ENCODE measurements around the gene STING1. TPM values are rescaled to one million over a fixed set of nuclear protein-coding genes. Genes with fewer than 3 reads are reported as not detected.

The STING1 gene
- polyA plus RNA-seq, 1 of the 3 experiments (the other 2 are of a cell fraction) = 98.4 TPM

DNA sequence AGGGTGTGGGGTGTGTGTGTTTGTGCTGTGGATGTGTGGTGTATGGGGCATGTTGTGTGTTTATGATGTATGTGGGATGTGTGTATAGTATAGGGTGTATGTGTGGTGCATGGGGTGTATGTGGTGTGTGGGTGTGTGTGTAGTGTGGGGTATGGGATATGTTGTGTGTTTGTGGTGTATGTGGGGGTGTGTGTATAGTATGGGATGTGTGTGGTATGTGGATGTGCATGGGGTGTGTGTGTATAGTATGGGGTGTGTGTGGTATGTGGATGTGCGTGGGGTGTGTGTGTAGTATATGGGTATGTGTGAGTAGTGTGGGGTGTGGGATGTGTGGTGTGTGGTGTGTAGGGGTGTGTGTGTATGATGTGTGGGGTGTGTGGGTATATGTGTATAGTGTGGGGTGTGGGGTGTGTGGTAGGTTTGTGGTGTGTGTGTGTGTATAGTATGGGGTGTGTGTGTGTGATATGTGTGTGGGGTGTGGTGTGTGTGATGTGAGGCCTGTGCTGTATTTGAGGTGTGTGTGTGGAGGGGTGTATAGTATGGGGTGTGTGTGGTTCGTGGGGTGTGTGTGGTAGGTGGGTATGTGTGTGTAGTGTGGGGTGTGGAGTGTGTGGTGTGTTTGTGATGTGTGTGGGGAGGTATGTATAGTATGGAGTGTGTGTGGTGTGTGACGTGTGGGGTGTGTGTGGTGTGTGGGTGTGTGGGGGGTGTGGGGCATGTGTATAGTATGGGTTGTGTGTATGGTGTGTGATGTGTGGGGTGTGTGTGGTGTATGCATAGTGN, 30.5 kb downstream of the STING1 start (continued):
- TF ChIP-seq, protein P1, sequence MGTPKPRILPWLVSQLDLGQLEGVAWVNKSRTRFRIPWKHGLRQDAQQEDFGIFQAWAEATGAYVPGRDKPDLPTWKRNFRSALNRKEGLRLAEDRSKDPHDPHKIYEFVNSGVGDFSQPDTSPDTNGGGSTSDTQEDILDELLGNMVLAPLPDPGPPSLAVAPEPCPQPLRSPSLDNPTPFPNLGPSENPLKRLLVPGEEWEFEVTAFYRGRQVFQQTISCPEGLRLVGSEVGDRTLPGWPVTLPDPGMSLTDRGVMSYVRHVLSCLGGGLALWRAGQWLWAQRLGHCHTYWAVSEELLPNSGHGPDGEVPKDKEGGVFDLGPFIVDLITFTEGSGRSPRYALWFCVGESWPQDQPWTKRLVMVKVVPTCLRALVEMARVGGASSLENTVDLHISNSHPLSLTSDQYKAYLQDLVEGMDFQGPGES (IDR thresholded peaks at IDR 0.05; ENCODE audit: low read depth, low read length) = no peak
- TF ChIP-seq SMC3 (IDR thresholded peaks at IDR 0.05; ENCODE audit: low read depth, low read length) = no peak

DNA sequence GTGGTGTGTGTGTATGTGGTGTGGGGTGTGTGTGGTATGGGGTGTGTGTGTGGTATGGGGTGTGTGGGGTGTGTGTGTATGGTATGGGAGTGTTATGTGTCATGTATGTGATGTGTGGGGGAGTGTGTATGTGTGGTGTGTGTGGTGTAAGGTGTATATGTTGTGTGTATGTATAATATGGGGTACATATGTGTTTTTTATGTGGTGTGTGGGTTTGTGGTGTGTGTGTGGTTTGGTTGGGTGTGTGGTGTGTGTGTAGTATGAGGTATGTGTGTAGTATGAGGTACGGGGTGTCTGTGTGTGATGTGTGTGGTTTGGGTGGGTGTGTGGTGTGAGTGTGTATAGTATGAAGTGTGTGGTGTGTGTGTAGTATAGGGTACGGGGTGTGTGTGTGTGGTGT, 31.4 kb downstream of the STING1 start:
- Histone ChIP-seq H3K36me3 (replicated peaks in 1 of 2; ENCODE audit: control insufficient read depth in 1 of 2, insufficient read depth in 2 of 2, low read length in 1 of 2) (no peaks in the 10 kb centered on the region), H3K4me2 (no peak overlapping the region), H3K79me2 (ENCODE audit: insufficient read depth) (no peaks in the 10 kb centered on the region), H3K9ac (no peak overlapping the region), H2AFZ (ENCODE audit: low read depth) (no peak overlapping the region), H3K9me3 (no peaks in the 10 kb centered on the region), H3F3A (replicated peaks; ENCODE audit: insufficient read depth) (peaks cover 14% of the 10 kb centered on the region), H4K20me1 (ENCODE audit: insufficient read depth) (no peaks in the 10 kb centered on the region), H3K9me2 (no peaks in the 10 kb centered on the region), H3K4me3 (ENCODE audit: low read depth in 2 of 2, low read length in 1 of 2) (no peak overlapping the region), H3K27me3 (ENCODE audit: insufficient read depth) (no peaks in the 10 kb centered on the region), H3K4me1 (ENCODE audit: control insufficient read depth in 1 of 2, insufficient read depth in 2 of 2, low read depth in 1 of 2, low read length in 1 of 2) (no peaks in the 10 kb centered on the region), H3K27ac (ENCODE audit: low read depth in 2 of 2, low read length in 1 of 2) (no peak overlapping the region)
- WGBS (ENCODE audit: low lambda C conversion rate) = 85% methylated on average over 2 of the region's 2 CpGs
- POLR2A ChIA-PET = interaction anchor here (0.6 kb wide), 1 partner anchor 157 kb away, joined by 4 read pairs; no protein-coding TSS in a partner anchor
- TF ChIP-seq RAD21 (IDR thresholded peaks at IDR 0.05; ENCODE audit: low read length) = no peak
- TF ChIP-seq, protein P2, sequence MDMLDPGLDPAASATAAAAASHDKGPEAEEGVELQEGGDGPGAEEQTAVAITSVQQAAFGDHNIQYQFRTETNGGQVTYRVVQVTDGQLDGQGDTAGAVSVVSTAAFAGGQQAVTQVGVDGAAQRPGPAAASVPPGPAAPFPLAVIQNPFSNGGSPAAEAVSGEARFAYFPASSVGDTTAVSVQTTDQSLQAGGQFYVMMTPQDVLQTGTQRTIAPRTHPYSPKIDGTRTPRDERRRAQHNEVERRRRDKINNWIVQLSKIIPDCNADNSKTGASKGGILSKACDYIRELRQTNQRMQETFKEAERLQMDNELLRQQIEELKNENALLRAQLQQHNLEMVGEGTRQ (IDR thresholded peaks at IDR 0.05; ENCODE audit: borderline replicate concordance, low read depth, low read length) = no peak
- no peak for TF ChIP-seq ELF1 (IDR thresholded peaks at IDR 0.05)
- no peak for TF ChIP-seq EP300 (IDR thresholded peaks at IDR 0.05; ENCODE audit: borderline replicate concordance in 1 of 2, low read depth in 1 of 2, low read length in 1 of 2)
- DNase-seq = no peak
- CTCF ChIA-PET = interaction anchor here (1.0 kb wide), 1 partner anchor 68 kb away, joined by 3 read pairs; no protein-coding TSS in a partner anchor

DNA sequence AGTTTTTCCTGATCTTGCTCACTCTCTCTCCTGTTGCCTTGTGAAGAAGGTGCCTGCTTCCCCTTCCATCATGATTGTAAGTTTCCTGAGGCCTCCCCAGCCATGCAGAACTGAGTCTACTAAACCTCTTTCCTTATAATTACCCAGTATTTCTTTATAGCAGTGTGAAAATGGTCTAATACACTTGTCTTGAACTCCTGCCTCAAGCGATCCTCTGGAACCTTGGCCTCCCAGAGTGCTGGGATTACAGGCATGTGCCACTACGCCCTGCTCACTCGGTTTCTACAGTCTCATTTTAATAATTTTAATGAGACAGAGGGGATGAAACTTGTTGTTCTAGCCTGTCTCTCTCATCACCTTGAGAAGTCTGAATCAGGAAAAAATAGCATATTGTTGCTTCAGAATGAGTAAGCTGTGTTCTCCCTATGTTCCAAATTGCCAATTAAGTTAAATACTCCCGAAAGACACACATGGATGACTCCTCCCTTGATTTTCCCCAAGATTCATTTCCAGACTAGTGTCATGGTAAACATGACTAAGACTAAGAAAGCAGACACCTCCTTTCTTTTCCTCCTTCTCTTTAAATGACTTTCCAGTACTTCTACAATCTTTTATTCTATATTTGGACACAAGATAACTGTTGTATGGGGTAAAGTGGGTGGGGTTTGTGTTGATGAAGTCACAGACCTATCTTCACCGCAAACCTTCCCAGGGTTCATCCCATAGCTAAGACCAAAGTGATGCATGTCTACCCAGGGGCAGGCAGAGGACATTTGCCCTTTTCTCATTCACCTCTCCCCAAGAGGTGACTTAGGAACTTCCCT, 35.4 kb downstream of the STING1 start:
- H3K4me1 ChIP-seq (ENCODE audit: control insufficient read depth in 1 of 2, insufficient read depth in 2 of 2, low read depth in 1 of 2, low read length in 1 of 2) = peaks cover 0 to 26% of the 10 kb centered on the region in 2 experiments; a peak in 3 of 4 replicates
- 79% methylated on average over 5 of the region's 5 CpGs for WGBS (ENCODE audit: low lambda C conversion rate)
- no peaks in the 10 kb centered on the region for H3K79me2 ChIP-seq (ENCODE audit: insufficient read depth)
- H3K4me3 ChIP-seq (ENCODE audit: low read depth in 2 of 2, low read length in 1 of 2) = no peak overlapping the region
- H3K9ac ChIP-seq = no peak overlapping the region
- peaks cover 43% of the 10 kb centered on the region for H3F3A ChIP-seq (replicated peaks; ENCODE audit: insufficient read depth)
- TF ChIP-seq RFX5 (IDR thresholded peaks at IDR 0.05; ENCODE audit: low read length) (no peak), TEAD4 (IDR thresholded peaks at IDR 0.05; ENCODE audit: borderline replicate concordance, insufficient read depth) (no peak), SIN3A (IDR thresholded peaks at IDR 0.05; ENCODE audit: borderline replicate concordance, low read depth, low read length) (no peak), FOXM1 (IDR thresholded peaks at IDR 0.05; ENCODE audit: low read depth) (no peak), TAF1 (IDR thresholded peaks at IDR 0.05; ENCODE audit: borderline replicate concordance, low read depth, low read length) (no peak), CHD2 (IDR thresholded peaks at IDR 0.05; ENCODE audit: low read length, partially characterized antibody) (no peak), GATA2 (CRISPR knock-in tag; IDR thresholded peaks at IDR 0.05) (no peak), FOSL2 (IDR thresholded peaks at IDR 0.05; ENCODE audit: borderline replicate concordance, low read depth) (no peak), FOXJ3 (CRISPR knock-in tag; IDR thresholded peaks at IDR 0.05) (no peak)
- TF ChIP-seq, protein P2 (IDR thresholded peaks at IDR 0.05; ENCODE audit: borderline replicate concordance, low read depth, low read length) = no peak
- TF ChIP-seq, protein P3, sequence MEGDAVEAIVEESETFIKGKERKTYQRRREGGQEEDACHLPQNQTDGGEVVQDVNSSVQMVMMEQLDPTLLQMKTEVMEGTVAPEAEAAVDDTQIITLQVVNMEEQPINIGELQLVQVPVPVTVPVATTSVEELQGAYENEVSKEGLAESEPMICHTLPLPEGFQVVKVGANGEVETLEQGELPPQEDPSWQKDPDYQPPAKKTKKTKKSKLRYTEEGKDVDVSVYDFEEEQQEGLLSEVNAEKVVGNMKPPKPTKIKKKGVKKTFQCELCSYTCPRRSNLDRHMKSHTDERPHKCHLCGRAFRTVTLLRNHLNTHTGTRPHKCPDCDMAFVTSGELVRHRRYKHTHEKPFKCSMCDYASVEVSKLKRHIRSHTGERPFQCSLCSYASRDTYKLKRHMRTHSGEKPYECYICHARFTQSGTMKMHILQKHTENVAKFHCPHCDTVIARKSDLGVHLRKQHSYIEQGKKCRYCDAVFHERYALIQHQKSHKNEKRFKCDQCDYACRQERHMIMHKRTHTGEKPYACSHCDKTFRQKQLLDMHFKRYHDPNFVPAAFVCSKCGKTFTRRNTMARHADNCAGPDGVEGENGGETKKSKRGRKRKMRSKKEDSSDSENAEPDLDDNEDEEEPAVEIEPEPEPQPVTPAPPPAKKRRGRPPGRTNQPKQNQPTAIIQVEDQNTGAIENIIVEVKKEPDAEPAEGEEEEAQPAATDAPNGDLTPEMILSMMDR (IDR thresholded peaks at IDR 0.05) = no peak
- TF ChIP-seq, protein P4, sequence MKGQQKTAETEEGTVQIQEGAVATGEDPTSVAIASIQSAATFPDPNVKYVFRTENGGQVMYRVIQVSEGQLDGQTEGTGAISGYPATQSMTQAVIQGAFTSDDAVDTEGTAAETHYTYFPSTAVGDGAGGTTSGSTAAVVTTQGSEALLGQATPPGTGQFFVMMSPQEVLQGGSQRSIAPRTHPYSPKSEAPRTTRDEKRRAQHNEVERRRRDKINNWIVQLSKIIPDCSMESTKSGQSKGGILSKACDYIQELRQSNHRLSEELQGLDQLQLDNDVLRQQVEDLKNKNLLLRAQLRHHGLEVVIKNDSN (IDR thresholded peaks at IDR 0.05; ENCODE audit: borderline replicate concordance, low read depth) = no peak
- H4K20me1 ChIP-seq (ENCODE audit: insufficient read depth) = no peaks in the 10 kb centered on the region
- H2AFZ ChIP-seq (ENCODE audit: low read depth) = peak overlapping the region; percentile 18; the same call in 1 of the 2 replicates
- H3K27ac ChIP-seq (ENCODE audit: low read depth in 2 of 2, low read length in 1 of 2) = peak overlapping the region in 1 of 2 experiments; percentile 87; a peak in 3 of 4 replicates
- no peaks in the 10 kb centered on the region for H3K36me3 ChIP-seq (replicated peaks in 1 of 2; ENCODE audit: control insufficient read depth in 1 of 2, insufficient read depth in 2 of 2, low read length in 1 of 2)
- H3K9me3 ChIP-seq = no peaks in the 10 kb centered on the region
- ChIA-PET CTCF (interaction anchor here (1.6 kb wide), 1 partner anchor 25 kb away, joined by 4 read pairs; no protein-coding TSS in a partner anchor), POLR2A (no interaction called here)
- no peak overlapping the region for H3K4me2 ChIP-seq
- no peaks in the 10 kb centered on the region for H3K9me2 ChIP-seq
- DNase-seq = no peak
- H3K27me3 ChIP-seq (ENCODE audit: insufficient read depth) = no peaks in the 10 kb centered on the region
